HL-60 (cell line): ENCODE results near the gene KIAA0825.

Source experiments
- DNase-seq, 2 experiments: peaks; one replicate each; pipeline ENCODE4 v3.0.0-alpha.2; 2010 to 2020; ENCODE audit warnings: low read depth in 1 of 2, low spot score in 1 of 2
- H3K27ac ChIP-seq: fragments of 250-450 bp; sonication (Bioruptor Pico); replicated peaks from 2 replicates; pipeline ENCODE4 v1.5.1; 2020; ENCODE audit warnings: mild to moderate bottlenecking, moderate library complexity
- H3K27me3 ChIP-seq: fragments of 250-450 bp; sonication (Bioruptor Pico); 2 replicates; pipeline ENCODE4 v1.5.1; 2021; ENCODE audit warnings: mild to moderate bottlenecking, moderate library complexity; ENCODE audit not compliant: insufficient read depth, poor library complexity, severe bottlenecking
- H3K4me3 ChIP-seq: replicated peaks from 2 replicates; pipeline ENCODE4 v1.5.1; 2011; ENCODE audit warnings: mild to moderate bottlenecking, control low read depth, low read length; ENCODE audit not compliant: insufficient read depth
- CTCF ChIP-seq: IDR thresholded peaks from one replicate; pipeline ENCODE4 v1.5.1; 2011; ENCODE audit warnings: low read length, control low read depth, inconsistent platforms; ENCODE audit not compliant: insufficient read depth
- GABPA ChIP-seq: IDR thresholded peaks from 2 replicates; pipeline ENCODE4 v1.6.1; 2012; ENCODE audit warnings: low read depth
- POLR2AphosphoS5 ChIP-seq: IDR thresholded peaks from 2 replicates; pipeline ENCODE4 v1.6.1; 2012; ENCODE audit warnings: low read depth
- REST ChIP-seq: IDR thresholded peaks from 2 replicates; pipeline ENCODE4 v1.6.1; 2012; ENCODE audit warnings: low read depth; ENCODE audit not compliant: insufficient replicate concordance
- SPI1 ChIP-seq: IDR thresholded peaks from 2 replicates; pipeline ENCODE4 v1.6.1; 2012; ENCODE audit warnings: low read depth, mild to moderate bottlenecking, borderline replicate concordance

Gene KIAA0825

GRCh38 chr5:94308442-94308841 is 310.0 kb downstream of the KIAA0825 start:
- no peak for DNase-seq
- H3K27ac ChIP-seq = no peak overlapping the region
- no peaks in the 10 kb centered on the region for H3K27me3 ChIP-seq
- H3K4me3 ChIP-seq = no peak overlapping the region
- TF ChIP-seq POLR2AphosphoS5 (no peak), SPI1 (no peak), GABPA (no peak), REST (no peak), CTCF (no peak)

- TF ChIP-seq POLR2AphosphoS5 = no peak
- no peak for TF ChIP-seq GABPA
- no peak for TF ChIP-seq REST
- no peak for TF ChIP-seq CTCF
- TF ChIP-seq SPI1 = no peak
- DNase-seq = no peak
- Histone ChIP-seq H3K27ac (no peak overlapping the region), H3K27me3 (no peaks in the 10 kb centered on the region), H3K4me3 (no peak overlapping the region)
These were observed 314.3 kb downstream of the KIAA0825 start for GRCh38 chr5:94304146-94304545.

- TF ChIP-seq REST = no peak
- TF ChIP-seq SPI1 = no peak
- no peak for TF ChIP-seq POLR2AphosphoS5
- no peak for TF ChIP-seq CTCF
- TF ChIP-seq GABPA = no peak
These were observed 329.5 kb downstream of the KIAA0825 start for GRCh38 chr5:94288937-94289336.

More at GRCh38 chr5:94288937-94289336, 329.5 kb downstream of the KIAA0825 start:
- no peak overlapping the region for H3K27ac ChIP-seq
- H3K4me3 ChIP-seq = no peak overlapping the region
- DNase-seq = no peak
- no peaks in the 10 kb centered on the region for H3K27me3 ChIP-seq
